Activated naive CD8-positive, alpha-beta T cell treated with anti-CD3 and anti-CD28 coated beads, Interleukin-2, amount 50 U/mL, for 24 hours (primary cell): ENCODE data around the gene NDUFS1.
"Not testable (repeated sequence)": the region's sequence is repeated elsewhere in the genome, so short reads cannot be mapped to it uniquely, and the experiment has no call there.

Source experiments
- ATAC-seq: fragments of 150-1000 bp; cut with Tn5 transposase; one replicate; pipeline ENCODE4 v1.10.0; 2021
- DNase-seq: peaks from one replicate; pipeline ENCODE4 v3.0.0; 2021
- H3K27ac Mint-ChIP-seq: one replicate; pipeline ENCODE4 v1.8.0; 2021; ENCODE audit warnings: mild to moderate bottlenecking, mixed read lengths
- H3K27me3 Mint-ChIP-seq: one replicate; pipeline ENCODE4 v1.8.0; 2021; ENCODE audit warnings: mixed read lengths
- H3K36me3 Mint-ChIP-seq: one replicate; pipeline ENCODE4 v1.8.0; 2021; ENCODE audit warnings: low read depth, mixed read lengths
- H3K4me1 Mint-ChIP-seq: one replicate; pipeline ENCODE4 v1.8.0; 2021; ENCODE audit warnings: mixed read lengths
- H3K4me3 Mint-ChIP-seq: one replicate; pipeline ENCODE4 v1.8.0; 2021; ENCODE audit warnings: mild to moderate bottlenecking, moderate library complexity, mixed read lengths
- H3K9me3 Mint-ChIP-seq: one replicate; pipeline ENCODE4 v1.8.0; 2021; ENCODE audit warnings: mixed read lengths

The NDUFS1 gene

DNA sequence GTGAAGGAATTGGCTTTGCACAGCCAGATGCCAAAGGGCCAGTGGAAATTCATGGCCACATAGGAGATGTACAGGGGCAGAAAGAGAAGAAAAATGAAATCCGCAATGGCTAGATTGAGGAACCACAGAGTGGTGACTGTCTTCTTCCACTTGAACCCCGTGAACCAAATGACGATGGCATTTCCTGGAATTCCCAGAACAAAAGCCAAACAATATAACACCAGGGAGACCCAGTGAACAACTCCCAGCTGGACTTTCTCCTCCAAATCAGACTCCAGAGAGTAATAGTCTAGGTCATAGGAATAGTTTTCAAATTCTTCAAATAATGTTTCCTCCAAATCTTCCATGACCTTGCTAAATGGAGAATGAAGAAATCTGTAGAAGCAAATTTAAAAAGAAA, 17.7 kb upstream of the NDUFS1 start:
- Mint-ChIP-seq H3K36me3 (no peaks in the 10 kb centered on the region), H3K27me3 (peaks cover 5% of the 10 kb centered on the region), H3K4me3 (no peak overlapping the region), H3K4me1 (no peaks in the 10 kb centered on the region), H3K9me3 (no peaks in the 10 kb centered on the region), H3K27ac (no peak overlapping the region)
- ATAC-seq (no peak), DNase-seq (no peak)

DNA sequence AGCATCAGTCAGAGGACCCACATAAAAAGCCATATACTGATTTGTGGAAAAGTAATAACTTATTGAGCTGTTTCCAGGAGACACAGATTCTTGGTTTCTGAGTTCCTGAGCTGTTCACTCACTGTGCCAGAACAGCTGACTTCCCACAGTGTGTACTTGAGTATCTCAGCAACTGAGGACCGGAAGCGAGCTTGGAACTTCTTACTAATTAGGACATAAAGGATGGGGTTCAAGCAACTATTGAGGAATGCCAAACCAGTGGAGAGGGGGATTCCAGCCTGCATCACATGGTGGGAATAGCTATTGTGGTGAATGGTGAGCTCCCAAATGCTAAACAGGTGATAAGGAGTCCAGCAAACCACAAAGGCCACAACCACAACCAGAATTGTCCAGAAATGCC, 16.9 kb upstream of the NDUFS1 start:
- Mint-ChIP-seq H3K4me3 (no peak overlapping the region), H3K4me1 (no peaks in the 10 kb centered on the region), H3K27ac (no peak overlapping the region), H3K36me3 (no peaks in the 10 kb centered on the region), H3K27me3 (peaks cover 5% of the 10 kb centered on the region), H3K9me3 (no peaks in the 10 kb centered on the region)
- DNase-seq (no peak), ATAC-seq (no peak)

DNA sequence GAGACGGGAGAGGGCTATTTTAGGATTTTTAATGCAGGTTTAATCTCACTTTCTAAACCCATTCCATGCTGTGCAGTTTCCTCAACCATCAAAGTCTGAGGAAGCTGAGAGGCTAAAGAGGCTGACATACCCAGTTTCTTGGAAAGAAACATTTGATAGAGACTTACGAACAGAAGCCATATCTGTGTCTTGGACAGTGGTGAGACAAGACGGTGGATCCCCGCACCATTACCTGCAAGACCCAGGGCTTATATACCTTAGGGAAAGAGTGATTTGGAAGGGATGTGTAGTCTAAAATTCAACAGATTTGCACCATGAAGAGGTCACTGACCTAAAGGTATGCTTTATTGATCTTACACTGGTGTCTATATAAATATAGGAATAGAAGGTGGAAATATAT, 13.9 kb upstream of the NDUFS1 start:
- no peaks in the 10 kb centered on the region for H3K4me1 Mint-ChIP-seq
- H3K36me3 Mint-ChIP-seq = peaks cover 7% of the 10 kb centered on the region
- H3K9me3 Mint-ChIP-seq = no peaks in the 10 kb centered on the region
- DNase-seq (no peak), ATAC-seq (no peak)
- peaks cover 5% of the 10 kb centered on the region for H3K27me3 Mint-ChIP-seq
- no peak overlapping the region for H3K27ac Mint-ChIP-seq
- H3K4me3 Mint-ChIP-seq = no peak overlapping the region

DNA sequence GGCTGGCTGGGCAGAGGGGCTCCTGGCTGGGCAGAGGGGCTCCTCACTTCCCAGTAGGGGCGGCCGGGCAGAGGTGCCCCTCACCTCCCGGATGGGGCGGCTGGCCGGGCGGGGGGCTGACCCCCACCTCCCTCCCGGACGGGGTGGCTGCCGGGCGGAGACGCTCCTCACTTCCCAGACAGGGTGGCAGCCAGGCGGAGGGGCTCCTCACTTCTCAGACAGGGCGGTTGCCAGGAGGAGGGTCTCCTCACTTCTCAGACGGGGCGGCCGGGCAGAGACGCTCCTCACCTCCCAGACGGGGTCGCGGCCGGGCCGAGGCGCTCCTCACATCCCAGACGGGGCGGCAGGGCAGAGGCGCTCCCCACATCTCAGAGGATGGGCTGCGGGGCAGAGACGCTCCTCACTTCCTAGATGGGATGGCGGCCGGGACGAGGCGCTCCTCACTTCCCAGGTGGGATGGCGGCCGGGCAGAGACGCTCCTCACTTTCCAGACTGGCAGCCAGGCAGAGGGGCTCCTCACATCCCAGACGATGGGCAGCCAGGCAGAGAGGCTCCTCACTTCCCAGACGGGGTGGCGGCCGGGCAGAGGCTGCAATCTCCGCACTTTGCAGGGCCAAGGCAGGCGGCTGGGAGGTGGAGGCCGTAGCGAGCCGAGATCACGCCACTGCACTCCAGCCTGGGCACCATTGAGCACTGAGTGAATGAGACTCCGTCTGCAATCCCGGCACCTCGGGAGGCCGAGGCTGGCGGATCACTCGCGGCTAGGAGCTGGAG, 12.6 kb upstream of the NDUFS1 start:
- H3K4me3 Mint-ChIP-seq, H3K27me3 Mint-ChIP-seq, H3K4me1 Mint-ChIP-seq, H3K27ac Mint-ChIP-seq, DNase-seq, ATAC-seq, H3K9me3 Mint-ChIP-seq: not testable (repeated sequence)
- H3K36me3 Mint-ChIP-seq = peaks cover 15% of the 10 kb centered on the region

DNA sequence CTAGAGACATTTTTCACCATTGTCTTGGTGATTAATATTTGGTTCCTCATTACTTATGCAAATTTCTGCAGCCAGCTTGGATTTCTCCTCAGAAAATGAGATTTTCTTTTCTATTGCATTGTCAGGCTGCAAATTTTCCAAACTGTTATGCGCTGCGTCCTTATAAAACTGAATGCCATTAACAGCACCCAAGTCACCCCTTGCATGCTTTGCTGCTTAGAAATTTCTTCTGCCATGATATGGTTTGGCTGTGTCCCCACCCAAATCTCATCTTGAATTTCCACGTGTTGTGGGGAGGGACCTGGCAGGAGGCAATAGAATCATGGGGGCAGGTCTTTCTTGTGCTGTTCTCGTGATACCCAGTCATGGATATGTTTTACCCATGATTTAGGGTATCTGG, 9.0 kb upstream of the NDUFS1 start:
- not testable (repeated sequence) for H3K27me3 Mint-ChIP-seq, H3K9me3 Mint-ChIP-seq, H3K27ac Mint-ChIP-seq, H3K4me1 Mint-ChIP-seq, ATAC-seq, H3K4me3 Mint-ChIP-seq, DNase-seq
- peaks cover 32% of the 10 kb centered on the region for H3K36me3 Mint-ChIP-seq

GRCh38 chr2:206164261-206164862, 5.1 kb upstream of the NDUFS1 start:
- peaks cover 62% of the 10 kb centered on the region for H3K36me3 Mint-ChIP-seq
- no peak for ATAC-seq
- no peak overlapping the region for H3K27ac Mint-ChIP-seq
- no peaks in the 10 kb centered on the region for H3K27me3 Mint-ChIP-seq
- H3K9me3 Mint-ChIP-seq = no peaks in the 10 kb centered on the region
- peaks cover 37% of the 10 kb centered on the region for H3K4me1 Mint-ChIP-seq
- no peak overlapping the region for H3K4me3 Mint-ChIP-seq
- peak; percentile 28 for DNase-seq

- peak overlapping the region; percentile 88 for H3K4me3 Mint-ChIP-seq
- peaks cover 40% of the 10 kb centered on the region for H3K4me1 Mint-ChIP-seq
- ATAC-seq (no peak), DNase-seq (no peak)
- peak overlapping the region; percentile 79 for H3K27ac Mint-ChIP-seq
- H3K9me3 Mint-ChIP-seq = no peaks in the 10 kb centered on the region
- peaks cover 63% of the 10 kb centered on the region for H3K36me3 Mint-ChIP-seq
- H3K27me3 Mint-ChIP-seq = no peaks in the 10 kb centered on the region
Observed at GRCh38 chr2:206163251-206163880, 4.1 kb upstream of the NDUFS1 start.

DNA sequence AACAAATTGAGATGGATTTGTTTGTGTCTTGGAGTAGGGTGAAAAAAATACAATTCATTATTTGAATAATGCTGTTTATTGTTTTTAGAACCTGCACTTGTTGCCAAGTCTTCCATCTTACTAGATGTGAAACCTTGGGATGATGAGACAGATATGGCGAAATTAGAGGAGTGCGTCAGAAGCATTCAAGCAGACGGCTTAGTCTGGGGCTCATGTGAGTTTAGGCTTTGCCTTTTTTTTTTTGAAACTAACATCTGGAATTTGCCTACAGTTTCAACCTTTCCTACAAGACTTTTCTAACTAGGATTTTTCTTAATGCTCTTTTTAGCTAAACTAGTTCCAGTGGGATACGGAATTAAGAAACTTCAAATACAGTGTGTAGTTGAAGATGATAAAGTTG, 3.2 kb upstream of the NDUFS1 start:
- H3K9me3 Mint-ChIP-seq, DNase-seq, H3K27me3 Mint-ChIP-seq, ATAC-seq: not testable (repeated sequence)
- H3K36me3 Mint-ChIP-seq = peaks cover 65% of the 10 kb centered on the region
- H3K4me1 Mint-ChIP-seq = peaks cover 48% of the 10 kb centered on the region
- H3K27ac Mint-ChIP-seq = peak overlapping the region; percentile 87
- peak overlapping the region; percentile 88 for H3K4me3 Mint-ChIP-seq

GRCh38 chr2:206160807-206161179, 1.5 kb upstream of the NDUFS1 start:
- no peak for ATAC-seq
- Mint-ChIP-seq H3K27me3 (no peaks in the 10 kb centered on the region), H3K9me3 (no peaks in the 10 kb centered on the region), H3K27ac (peak overlapping the region; percentile 87), H3K36me3 (peaks cover 62% of the 10 kb centered on the region), H3K4me1 (peaks cover 57% of the 10 kb centered on the region), H3K4me3 (peak overlapping the region; percentile 88)
- no peak for DNase-seq

DNA sequence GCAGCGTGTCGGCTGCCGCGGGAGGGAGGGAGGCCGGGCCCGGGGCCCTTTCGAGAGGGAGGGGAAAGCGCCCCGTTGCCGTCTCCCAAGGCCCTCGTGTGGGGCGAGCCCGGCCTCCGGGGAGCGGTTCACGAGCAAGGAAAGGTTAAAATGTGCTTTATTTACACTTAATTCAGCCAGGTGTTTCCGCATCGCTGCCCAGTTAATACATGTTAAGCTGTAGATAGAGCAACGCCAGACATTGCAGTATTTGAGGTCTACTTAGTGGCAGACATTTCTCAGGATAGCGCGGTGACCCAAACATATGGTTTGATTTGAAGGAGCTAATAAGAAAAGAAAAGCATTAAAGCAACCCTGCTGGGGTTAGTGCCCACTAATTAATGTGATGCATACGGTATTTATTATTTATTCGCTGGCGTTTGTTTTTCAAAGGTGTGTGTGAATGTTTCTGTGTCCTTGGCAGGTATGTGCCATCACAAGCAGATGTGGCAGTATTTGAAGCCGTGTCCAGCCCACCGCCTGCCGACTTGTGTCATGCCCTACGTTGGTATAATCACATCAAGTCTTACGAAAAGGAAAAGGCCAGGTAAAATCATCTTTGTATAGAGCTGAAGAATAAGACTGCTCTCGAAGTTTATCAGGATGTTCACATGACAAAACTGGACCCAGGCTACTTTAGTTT, 1.0 kb upstream of the NDUFS1 start:
- Mint-ChIP-seq H3K4me1 (peaks cover 57% of the 10 kb centered on the region), H3K9me3 (no peaks in the 10 kb centered on the region), H3K36me3 (peaks cover 59% of the 10 kb centered on the region), H3K4me3 (peak overlapping the region; percentile 88), H3K27me3 (no peaks in the 10 kb centered on the region), H3K27ac (peak overlapping the region; percentile 87)
- ATAC-seq = peak; percentile 56
- DNase-seq = no peak

- Mint-ChIP-seq H3K4me1 (peaks cover 54% of the 10 kb centered on the region), H3K27ac (peak overlapping the region; percentile 87), H3K36me3 (peaks cover 55% of the 10 kb centered on the region), H3K27me3 (no peaks in the 10 kb centered on the region), H3K4me3 (peak overlapping the region; percentile 88), H3K9me3 (no peaks in the 10 kb centered on the region)
- no peak for DNase-seq
- peak; percentile 4 for ATAC-seq
Observed at GRCh38 chr2:206158563-206159345, 490 bp downstream of the NDUFS1 start.

GRCh38 chr2:206157014-206157413, 2.2 kb downstream of the NDUFS1 start:
- Mint-ChIP-seq H3K4me3 (peak overlapping the region; percentile 88), H3K4me1 (peaks cover 37% of the 10 kb centered on the region), H3K36me3 (peaks cover 40% of the 10 kb centered on the region)
- not testable (repeated sequence) for H3K9me3 Mint-ChIP-seq, ATAC-seq, H3K27ac Mint-ChIP-seq, DNase-seq, H3K27me3 Mint-ChIP-seq

DNA sequence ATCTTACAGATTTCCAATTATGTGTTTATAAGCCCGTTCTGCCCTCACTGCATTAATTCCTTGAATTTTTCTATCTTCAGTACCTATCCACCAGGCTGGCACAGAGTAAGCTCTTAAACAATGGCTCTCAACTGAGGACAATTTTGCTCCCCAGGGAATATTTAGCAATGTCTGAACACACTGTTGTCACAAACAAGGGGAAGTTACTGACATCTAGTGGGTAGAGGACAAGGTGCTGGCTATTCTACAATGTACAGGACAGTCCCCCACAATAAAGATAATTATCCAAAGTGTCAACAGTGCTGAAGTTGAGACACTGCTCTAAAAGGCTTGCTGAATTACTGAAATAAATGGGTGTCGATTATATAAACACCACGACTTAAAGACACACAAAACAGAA, 5.0 kb downstream of the NDUFS1 start:
- Mint-ChIP-seq H3K4me1 (peaks cover 24% of the 10 kb centered on the region), H3K4me3 (no peak overlapping the region), H3K27me3 (no peaks in the 10 kb centered on the region), H3K9me3 (no peaks in the 10 kb centered on the region), H3K27ac (no peak overlapping the region), H3K36me3 (peaks cover 26% of the 10 kb centered on the region)
- DNase-seq (no peak), ATAC-seq (no peak)

GRCh38 chr2:206150631-206151030, 8.6 kb downstream of the NDUFS1 start:
- DNase-seq (no peak), ATAC-seq (no peak)
- H3K9me3 Mint-ChIP-seq = no peaks in the 10 kb centered on the region
- no peaks in the 10 kb centered on the region for H3K27me3 Mint-ChIP-seq
- no peak overlapping the region for H3K27ac Mint-ChIP-seq
- H3K36me3 Mint-ChIP-seq = peaks cover 31% of the 10 kb centered on the region
- peaks cover 3% of the 10 kb centered on the region for H3K4me1 Mint-ChIP-seq
- no peak overlapping the region for H3K4me3 Mint-ChIP-seq
